22Rv1 (cell line): ENCODE results near the gene DAZAP2.
"Not testable (repeated sequence)": the region's sequence is repeated elsewhere in the genome, so short reads cannot be mapped to it uniquely, and the experiment has no call there.

ENCODE experiments used
- H3K27ac ChIP-seq: fragments of 450-650 bp; 2 replicates; pipeline ENCODE4 v1.5.1; 2017
- CTCF ChIP-seq: fragments of 450-650 bp; IDR thresholded peaks from 2 replicates; pipeline ENCODE4 v1.5.1; 2017; ENCODE audit warnings: mild to moderate bottlenecking
- ZFX ChIP-seq: fragments of 450-650 bp; IDR thresholded peaks from 2 replicates; pipeline ENCODE4 v1.6.1; 2017; ENCODE audit warnings: antibody characterized with exemption, borderline replicate concordance

The DAZAP2 gene

GRCh38 chr12:51285843-51286242, 47.2 kb downstream of the DAZAP2 start:
- TF ChIP-seq CTCF (no peak), ZFX (no peak)

DNA sequence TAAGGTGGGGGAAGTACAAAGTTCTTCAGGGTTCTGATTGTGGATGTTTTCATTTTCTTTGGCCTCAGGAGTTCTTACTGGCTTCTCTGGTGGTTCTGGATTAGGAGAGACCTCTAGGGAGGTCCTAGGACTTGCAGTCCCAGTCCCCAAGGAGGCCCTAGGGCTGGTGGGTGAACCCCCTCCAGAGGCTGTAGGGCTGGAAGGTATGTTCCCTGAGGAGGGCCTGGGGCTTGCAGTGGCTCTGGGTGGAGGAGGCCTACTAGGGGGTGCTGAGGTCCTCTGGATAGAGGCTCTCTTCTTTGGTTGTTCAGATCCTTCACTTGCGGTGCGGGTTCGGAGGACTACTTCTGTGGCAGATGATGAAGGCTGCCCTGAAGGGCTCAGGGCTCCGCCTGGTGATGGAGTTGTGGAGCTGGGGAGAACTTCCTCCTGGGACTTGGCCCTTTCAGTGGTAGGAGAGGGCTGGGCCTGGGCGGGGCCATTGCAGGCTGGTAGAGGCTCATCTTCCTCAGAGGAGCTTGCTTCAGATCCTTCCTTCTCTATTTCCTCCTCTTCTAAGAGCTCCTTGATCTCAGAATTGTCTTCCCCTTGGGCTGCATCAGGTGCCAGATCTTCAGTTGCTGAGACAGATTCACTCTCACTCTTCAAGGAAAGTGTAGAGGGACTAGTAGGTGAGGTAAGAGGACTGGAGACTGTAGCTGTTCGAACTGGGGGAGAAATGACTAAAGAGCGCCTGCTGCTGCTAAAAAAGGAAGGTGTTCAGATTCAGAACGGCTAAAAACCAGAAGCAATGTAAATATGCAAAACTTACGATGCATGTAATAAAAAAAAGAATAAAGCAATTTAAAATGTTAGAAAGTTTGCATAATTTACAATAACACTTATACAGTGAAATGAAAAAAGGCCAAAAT, 53.2 kb downstream of the DAZAP2 start:
- not testable (repeated sequence) for H3K27ac ChIP-seq

More at GRCh38 chr12:51285843-51286242, 47.2 kb downstream of the DAZAP2 start:
- H3K27ac ChIP-seq: no peak overlapping the region
